GM21786 (cell line): ENCODE data around the gene DDAH1.

Experiments
- ATAC-seq: cut with Tn5 transposase; IDR thresholded peaks from one replicate; pipeline ENCODE4 v1.9.1; 2021; ENCODE audit not compliant: unreplicated experiment

Gene DDAH1

GRCh38 chr1:85397490-85398032, 67.4 kb downstream of the DDAH1 start:
- no peak for ATAC-seq

GRCh38 chr1:85396194-85396593, 68.8 kb downstream of the DDAH1 start:
- ATAC-seq = no peak

GRCh38 chr1:85394130-85394529, 70.8 kb downstream of the DDAH1 start:
- ATAC-seq = no peak

- no peak for ATAC-seq
Measured at GRCh38 chr1:85393490-85393889, 71.5 kb downstream of the DDAH1 start.

- no peak for ATAC-seq
Measured at GRCh38 chr1:85388416-85388815, 76.5 kb downstream of the DDAH1 start.

- no peak for ATAC-seq
Measured at GRCh38 chr1:85387781-85388180, 77.2 kb downstream of the DDAH1 start.

- no peak for ATAC-seq
Measured at GRCh38 chr1:85386068-85386722, 78.8 kb downstream of the DDAH1 start.

- ATAC-seq = no peak
Measured at GRCh38 chr1:85379203-85380136, 85.5 kb downstream of the DDAH1 start.

GRCh38 chr1:85378534-85378933, 86.4 kb downstream of the DDAH1 start:
- no peak for ATAC-seq

GRCh38 chr1:85376356-85376755, 88.6 kb downstream of the DDAH1 start:
- ATAC-seq = no peak

- ATAC-seq = no peak
Measured at GRCh38 chr1:85375493-85375892, 89.5 kb downstream of the DDAH1 start.

GRCh38 chr1:85374160-85374559, 90.8 kb downstream of the DDAH1 start:
- no peak for ATAC-seq

GRCh38 chr1:85373378-85373708, 91.6 kb downstream of the DDAH1 start:
- no peak for ATAC-seq

GRCh38 chr1:85372683-85373377, 92.1 kb downstream of the DDAH1 start:
- no peak for ATAC-seq

- ATAC-seq = no peak
Measured at GRCh38 chr1:85371021-85371420, 93.9 kb downstream of the DDAH1 start.

- no peak for ATAC-seq
Measured at GRCh38 chr1:85368073-85368770, 96.7 kb downstream of the DDAH1 start.

- no peak for ATAC-seq
Measured at GRCh38 chr1:85366391-85367170, 98.4 kb downstream of the DDAH1 start.

- no peak for ATAC-seq
Measured at GRCh38 chr1:85365851-85366250, 99.1 kb downstream of the DDAH1 start.

GRCh38 chr1:85363521-85363920, 101.4 kb downstream of the DDAH1 start:
- no peak for ATAC-seq

GRCh38 chr1:85363092-85363491, 101.9 kb downstream of the DDAH1 start:
- no peak for ATAC-seq
